Measurements from ENCODE around the gene USB1. TPM values are rescaled to one million over a fixed set of nuclear protein-coding genes. Genes with fewer than 3 reads are reported as not detected.

Gene USB1
- total RNA-seq, 1 experiment from 2014 or later, result 52.9 TPM

GRCh38 chr16:58034128-58034685 lies 33.0 kb downstream of the USB1 start:
- no peak for DNase-seq (ENCODE audit: low read depth in 1 of 2, low spot score in 2 of 2)
- Histone ChIP-seq H3K27ac (no peak overlapping the region), H3K9me3 (replicated peaks) (no peaks in the 10 kb centered on the region), H3K36me3 (no peaks in the 10 kb centered on the region), H3K4me1 (replicated peaks) (no peaks in the 10 kb centered on the region), H3K4me3 (no peak overlapping the region), H3K27me3 (replicated peaks) (no peaks in the 10 kb centered on the region)

- DNase-seq (ENCODE audit: low read depth in 1 of 2, low spot score in 2 of 2), result no peak
- H3K4me1 ChIP-seq (replicated peaks), result no peaks in the 10 kb centered on the region
- H3K27me3 ChIP-seq (replicated peaks), result no peaks in the 10 kb centered on the region
- no peak overlapping the region for H3K4me3 ChIP-seq
- no peak overlapping the region for H3K27ac ChIP-seq
- H3K36me3 ChIP-seq, result no peaks in the 10 kb centered on the region
- H3K9me3 ChIP-seq (replicated peaks), result no peaks in the 10 kb centered on the region
Observed at GRCh38 chr16:58034774-58035173, 33.6 kb downstream of the USB1 start.

- Histone ChIP-seq H3K4me3 (no peak overlapping the region), H3K4me1 (replicated peaks) (no peaks in the 10 kb centered on the region), H3K27me3 (replicated peaks) (no peaks in the 10 kb centered on the region), H3K36me3 (no peaks in the 10 kb centered on the region), H3K9me3 (replicated peaks) (no peaks in the 10 kb centered on the region), H3K27ac (no peak overlapping the region)
- no peak for DNase-seq (ENCODE audit: low read depth in 1 of 2, low spot score in 2 of 2)
Observed at GRCh38 chr16:58035356-58036170, 34.4 kb downstream of the USB1 start.

GRCh38 chr16:58036943-58037342 lies 35.7 kb downstream of the USB1 start:
- Histone ChIP-seq H3K4me3 (no peak overlapping the region), H3K9me3 (replicated peaks) (no peaks in the 10 kb centered on the region), H3K36me3 (no peaks in the 10 kb centered on the region), H3K27me3 (replicated peaks) (no peaks in the 10 kb centered on the region), H3K4me1 (replicated peaks) (no peaks in the 10 kb centered on the region), H3K27ac (no peak overlapping the region)
- DNase-seq (ENCODE audit: low read depth in 1 of 2, low spot score in 2 of 2), result no peak

GRCh38 chr16:58037365-58038057 lies 36.3 kb downstream of the USB1 start:
- no peaks in the 10 kb centered on the region for H3K36me3 ChIP-seq
- no peaks in the 10 kb centered on the region for H3K4me1 ChIP-seq (replicated peaks)
- no peaks in the 10 kb centered on the region for H3K9me3 ChIP-seq (replicated peaks)
- DNase-seq (ENCODE audit: low read depth in 1 of 2, low spot score in 2 of 2), result no peak
- H3K27ac ChIP-seq, result no peak overlapping the region
- no peak overlapping the region for H3K4me3 ChIP-seq
- H3K27me3 ChIP-seq (replicated peaks), result no peaks in the 10 kb centered on the region

- no peaks in the 10 kb centered on the region for H3K9me3 ChIP-seq (replicated peaks)
- H3K27me3 ChIP-seq (replicated peaks), result no peaks in the 10 kb centered on the region
- H3K27ac ChIP-seq, result no peak overlapping the region
- H3K4me1 ChIP-seq (replicated peaks), result no peaks in the 10 kb centered on the region
- no peak overlapping the region for H3K4me3 ChIP-seq
- H3K36me3 ChIP-seq, result no peaks in the 10 kb centered on the region
- no peak for DNase-seq (ENCODE audit: low read depth in 1 of 2, low spot score in 2 of 2)
Observed at GRCh38 chr16:58038219-58038641, 37.0 kb downstream of the USB1 start.

GRCh38 chr16:58039829-58040495 lies 38.8 kb downstream of the USB1 start:
- Histone ChIP-seq H3K27ac (no peak overlapping the region), H3K9me3 (replicated peaks) (no peaks in the 10 kb centered on the region), H3K4me1 (replicated peaks) (no peaks in the 10 kb centered on the region), H3K27me3 (replicated peaks) (no peaks in the 10 kb centered on the region), H3K4me3 (no peak overlapping the region), H3K36me3 (no peaks in the 10 kb centered on the region)
- DNase-seq (ENCODE audit: low read depth in 1 of 2, low spot score in 2 of 2), result no peak

GRCh38 chr16:58040496-58040846 lies 39.3 kb downstream of the USB1 start:
- Histone ChIP-seq H3K27ac (no peak overlapping the region), H3K27me3 (replicated peaks) (no peaks in the 10 kb centered on the region), H3K36me3 (no peaks in the 10 kb centered on the region), H3K4me3 (no peak overlapping the region), H3K9me3 (replicated peaks) (no peaks in the 10 kb centered on the region), H3K4me1 (replicated peaks) (no peaks in the 10 kb centered on the region)
- no peak for DNase-seq (ENCODE audit: low read depth in 1 of 2, low spot score in 2 of 2)

- H3K4me3 ChIP-seq, result no peak overlapping the region
- no peaks in the 10 kb centered on the region for H3K27me3 ChIP-seq (replicated peaks)
- no peak overlapping the region for H3K27ac ChIP-seq
- no peaks in the 10 kb centered on the region for H3K9me3 ChIP-seq (replicated peaks)
- DNase-seq (ENCODE audit: low read depth in 1 of 2, low spot score in 2 of 2), result no peak
- H3K36me3 ChIP-seq, result no peaks in the 10 kb centered on the region
- no peaks in the 10 kb centered on the region for H3K4me1 ChIP-seq (replicated peaks)
Observed at GRCh38 chr16:58040945-58041627, 39.9 kb downstream of the USB1 start.

- H3K4me3 ChIP-seq, result no peak overlapping the region
- DNase-seq (ENCODE audit: low read depth in 1 of 2, low spot score in 2 of 2), result no peak
- H3K27ac ChIP-seq, result no peak overlapping the region
- H3K27me3 ChIP-seq (replicated peaks), result no peaks in the 10 kb centered on the region
- no peaks in the 10 kb centered on the region for H3K36me3 ChIP-seq
- H3K9me3 ChIP-seq (replicated peaks), result no peaks in the 10 kb centered on the region
- H3K4me1 ChIP-seq (replicated peaks), result no peaks in the 10 kb centered on the region
Observed at GRCh38 chr16:58041628-58041955, 40.4 kb downstream of the USB1 start.

- no peaks in the 10 kb centered on the region for H3K36me3 ChIP-seq
- H3K9me3 ChIP-seq (replicated peaks), result no peaks in the 10 kb centered on the region
- no peak overlapping the region for H3K4me3 ChIP-seq
- DNase-seq (ENCODE audit: low read depth in 1 of 2, low spot score in 2 of 2), result no peak
- no peaks in the 10 kb centered on the region for H3K27me3 ChIP-seq (replicated peaks)
- H3K27ac ChIP-seq, result no peak overlapping the region
- no peaks in the 10 kb centered on the region for H3K4me1 ChIP-seq (replicated peaks)
Observed at GRCh38 chr16:58042001-58042885, 41.0 kb downstream of the USB1 start.

GRCh38 chr16:58042886-58043515 lies 41.8 kb downstream of the USB1 start:
- no peaks in the 10 kb centered on the region for H3K36me3 ChIP-seq
- H3K27ac ChIP-seq, result no peak overlapping the region
- no peaks in the 10 kb centered on the region for H3K27me3 ChIP-seq (replicated peaks)
- no peaks in the 10 kb centered on the region for H3K4me1 ChIP-seq (replicated peaks)
- no peaks in the 10 kb centered on the region for H3K9me3 ChIP-seq (replicated peaks)
- H3K4me3 ChIP-seq, result no peak overlapping the region
- no peak for DNase-seq (ENCODE audit: low read depth in 1 of 2, low spot score in 2 of 2)

Measured in SJSA1 (cell line).